COLO668 (cell line): Measurements from ENCODE around the gene SDS.

Experiments
- DNase-seq: peaks from one replicate; lab custom pipeline; 2025; ENCODE audit not compliant: unreplicated experiment; lab: John Stamatoyannopoulos, UW

SDS gene

GRCh38 chr12:113425960-113426453, 22.3 kb upstream of the SDS start:
- DNase-seq: no peak

GRCh38 chr12:113424915-113425823, 21.5 kb upstream of the SDS start:
- peak; percentile 34 for DNase-seq

GRCh38 chr12:113424456-113424855, 20.8 kb upstream of the SDS start:
- DNase-seq: no peak

- no peak for DNase-seq
Observed at GRCh38 chr12:113422886-113423669, 19.4 kb upstream of the SDS start.

DNA sequence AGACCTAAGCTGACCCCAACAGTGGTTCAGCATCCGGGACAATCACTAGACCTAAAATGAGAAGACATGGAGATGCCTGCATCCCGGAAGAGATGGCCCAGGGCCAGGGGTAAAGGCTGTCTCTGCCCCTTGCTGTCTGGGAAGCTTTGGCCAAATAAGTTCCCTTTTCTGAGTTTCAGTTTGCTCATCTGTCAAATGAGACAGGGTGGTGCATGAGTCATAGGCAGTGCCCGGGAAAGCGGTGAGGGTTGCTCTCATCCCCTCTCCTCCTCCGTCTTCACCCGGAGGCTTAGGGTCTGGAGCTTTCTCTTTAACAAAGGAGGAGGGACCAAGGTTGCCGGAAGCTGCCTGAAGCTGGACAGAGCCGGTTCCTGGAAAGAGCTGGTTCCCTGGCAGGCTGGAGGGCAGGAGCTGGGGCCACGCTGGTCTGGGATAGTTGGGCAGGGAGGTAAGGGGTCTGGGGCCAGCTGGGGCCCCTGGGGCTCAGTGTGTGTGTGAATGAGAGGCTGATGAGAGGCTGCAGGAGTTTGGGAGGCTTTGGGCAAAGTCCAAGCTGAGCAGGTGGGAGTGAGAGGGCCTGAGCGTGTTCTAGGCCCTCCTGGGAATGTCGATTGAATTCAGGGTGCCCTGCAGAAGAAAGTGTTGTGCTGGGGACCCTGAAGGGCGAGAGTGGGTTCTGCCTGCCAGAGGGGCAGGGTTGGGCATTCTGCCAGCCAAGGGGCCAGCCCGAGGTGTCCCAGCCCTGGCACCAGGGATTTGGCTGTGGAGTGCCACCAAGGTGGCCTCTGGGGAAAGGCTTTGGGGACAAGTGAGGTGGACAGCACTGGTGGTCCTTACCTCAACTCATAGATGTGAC, 18.6 kb upstream of the SDS start, which contains the start of gene SDSL:
Gene SDSL (plus strand): TSS at position 351 of the 856 bp plus-strand sequence. CDS start 5,603 bp downstream, outside the sequence.
- peak; percentile 73 for DNase-seq

GRCh38 chr12:113420996-113421595, 17.4 kb upstream of the SDS start:
- DNase-seq: no peak

DNA sequence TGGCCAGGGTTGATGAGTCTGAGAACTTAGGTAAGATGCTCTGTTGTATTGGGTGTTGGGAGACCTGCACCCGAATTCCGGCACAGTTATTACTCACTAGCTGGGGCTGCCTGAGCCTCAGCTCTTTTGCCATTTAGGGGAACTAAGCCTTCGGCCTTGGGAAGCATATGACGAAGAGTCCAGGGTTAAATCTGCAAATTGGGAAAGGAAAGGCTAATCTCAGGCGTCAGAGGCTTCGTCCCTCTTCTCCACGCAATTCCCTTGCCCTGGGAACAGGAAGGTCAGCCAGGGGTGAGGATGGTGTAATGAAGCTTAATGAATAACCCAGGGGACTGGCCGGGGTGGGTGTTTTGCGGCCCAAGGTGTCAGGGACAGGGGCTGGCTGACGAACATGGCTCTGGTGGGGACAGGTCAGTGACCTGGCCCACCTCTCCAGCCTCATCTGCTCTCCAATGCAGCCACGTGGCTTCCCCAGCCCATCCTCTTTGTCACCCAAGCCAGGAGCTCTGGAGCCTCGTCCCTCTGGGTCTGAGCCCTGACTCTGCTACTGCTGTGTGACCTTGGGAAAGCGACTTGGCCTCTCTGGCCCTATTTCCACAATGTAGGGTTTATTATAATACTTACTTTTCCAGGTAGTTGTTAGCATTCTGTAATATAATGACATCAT, 14.7 kb upstream of the SDS start:
- no peak for DNase-seq

DNA sequence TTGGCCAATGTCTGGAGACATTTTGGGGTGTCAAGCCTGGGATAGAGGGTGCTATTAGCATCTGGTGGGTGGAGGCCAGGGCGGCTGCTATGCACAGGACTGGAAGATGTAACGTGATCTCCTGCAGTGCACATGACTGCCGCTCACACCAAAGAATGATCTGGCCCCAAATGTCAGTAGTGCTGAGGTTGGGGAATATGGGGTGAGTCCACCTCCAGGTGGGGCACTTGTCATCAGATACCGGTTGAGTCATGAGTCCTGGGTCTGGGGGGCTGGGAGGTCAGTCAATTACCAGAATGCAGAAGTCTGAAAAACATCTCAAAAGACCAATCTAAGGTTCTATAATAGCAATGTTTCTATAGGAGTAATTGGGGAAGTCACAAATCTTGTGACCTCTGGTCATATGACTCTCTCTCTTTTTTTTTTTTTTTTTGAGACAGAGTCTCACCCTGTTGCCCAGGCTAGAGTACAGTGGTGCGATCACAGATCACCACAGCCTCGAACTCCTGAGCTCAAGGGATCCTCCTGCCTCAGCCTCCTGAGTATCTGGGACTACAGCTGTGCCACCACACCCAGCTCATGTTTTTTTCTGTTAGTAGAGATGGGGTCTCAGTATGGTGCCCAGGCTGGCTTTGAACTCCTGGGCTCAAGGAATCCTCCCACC, 12.5 kb upstream of the SDS start:
- DNase-seq: no peak

DNA sequence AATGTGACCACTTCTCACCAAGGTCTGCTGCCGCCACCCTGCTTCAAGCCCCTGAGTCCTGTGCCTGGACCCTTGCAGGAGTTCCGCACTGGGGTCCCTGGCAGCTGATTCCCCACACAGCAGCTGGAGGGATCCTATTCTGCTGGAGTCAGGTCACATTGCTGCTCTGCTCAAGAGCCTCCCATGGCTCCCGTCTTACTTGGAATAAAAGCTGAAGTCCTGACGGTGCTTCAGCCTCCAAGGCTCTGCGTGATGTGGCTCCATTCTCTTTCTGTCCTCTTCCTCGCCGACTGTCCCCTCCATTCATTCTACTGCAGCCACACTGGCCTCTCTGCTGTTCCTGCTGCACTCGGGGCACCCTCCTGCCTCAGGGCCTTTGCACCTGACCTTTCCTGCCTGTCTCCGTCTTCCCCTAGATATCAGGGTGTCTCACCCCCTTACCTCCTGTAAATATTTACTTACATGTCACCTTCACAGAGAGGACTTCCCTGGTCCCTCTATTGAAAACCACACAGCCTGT, 10.9 kb upstream of the SDS start:
- DNase-seq: no peak

- DNase-seq: peak; percentile 15
Observed at GRCh38 chr12:113413488-113413939, 9.8 kb upstream of the SDS start.

DNA sequence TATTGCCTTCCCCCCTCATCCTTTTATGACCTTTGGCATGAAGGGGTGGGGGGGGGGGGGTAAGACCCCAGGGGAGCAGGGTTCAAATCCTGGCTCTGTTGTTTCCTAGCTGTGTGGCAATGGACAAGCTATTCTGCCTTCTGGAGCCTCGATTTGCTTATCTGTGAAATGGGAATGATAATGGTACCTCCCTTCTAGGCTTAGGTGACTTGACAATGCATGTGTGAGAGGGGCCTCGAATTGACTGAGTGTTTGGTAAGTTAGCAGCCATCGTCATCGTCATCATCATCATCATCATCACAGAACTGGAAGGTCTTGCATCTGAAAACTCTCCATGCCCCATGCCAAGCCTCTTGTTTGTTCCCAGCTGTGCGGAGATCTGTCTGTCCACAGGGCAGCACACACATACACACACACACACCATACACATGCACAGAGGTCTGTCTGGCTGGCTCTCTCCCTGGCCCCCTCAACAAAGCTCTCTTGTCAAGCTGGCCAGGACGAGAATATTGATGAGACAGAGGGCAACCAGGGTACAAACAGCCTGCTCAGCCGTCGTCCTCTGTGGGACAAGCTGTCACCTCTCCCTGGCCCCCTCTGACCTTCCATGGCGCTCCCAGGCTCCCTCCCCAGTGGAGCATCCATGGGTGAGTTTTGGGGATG, 5.9 kb upstream of the SDS start:
- DNase-seq: no peak

DNA sequence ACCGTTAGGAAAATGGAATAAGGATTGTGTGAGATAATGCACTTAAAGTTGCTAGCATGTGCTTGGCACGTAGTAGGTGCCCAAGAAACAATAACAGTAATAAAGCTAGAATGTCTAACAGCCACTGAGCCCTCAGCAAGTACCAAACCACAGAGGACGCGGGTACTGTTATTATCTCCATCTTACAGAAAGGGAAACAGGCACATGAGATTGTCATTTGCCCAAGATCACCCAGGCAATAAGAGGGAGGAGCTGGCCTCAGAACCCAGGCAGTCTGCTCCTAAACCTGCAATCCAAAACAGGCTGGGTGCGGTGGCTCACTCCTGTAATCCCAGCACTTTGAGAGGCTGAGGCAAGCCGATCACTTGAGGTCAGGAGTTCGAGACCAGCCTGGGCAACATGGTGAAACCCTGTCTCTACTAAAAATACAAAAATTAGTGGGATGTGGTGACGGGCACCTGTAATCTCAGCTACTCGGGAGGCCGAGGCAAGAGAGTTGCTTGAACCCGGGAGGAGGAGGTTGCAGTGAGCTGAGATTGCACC, 5.1 kb upstream of the SDS start:
- DNase-seq: no peak

GRCh38 chr12:113407931-113408600, 4.4 kb upstream of the SDS start:
- no peak for DNase-seq

GRCh38 chr12:113405694-113406093, 2.0 kb upstream of the SDS start:
- DNase-seq: no peak

DNA sequence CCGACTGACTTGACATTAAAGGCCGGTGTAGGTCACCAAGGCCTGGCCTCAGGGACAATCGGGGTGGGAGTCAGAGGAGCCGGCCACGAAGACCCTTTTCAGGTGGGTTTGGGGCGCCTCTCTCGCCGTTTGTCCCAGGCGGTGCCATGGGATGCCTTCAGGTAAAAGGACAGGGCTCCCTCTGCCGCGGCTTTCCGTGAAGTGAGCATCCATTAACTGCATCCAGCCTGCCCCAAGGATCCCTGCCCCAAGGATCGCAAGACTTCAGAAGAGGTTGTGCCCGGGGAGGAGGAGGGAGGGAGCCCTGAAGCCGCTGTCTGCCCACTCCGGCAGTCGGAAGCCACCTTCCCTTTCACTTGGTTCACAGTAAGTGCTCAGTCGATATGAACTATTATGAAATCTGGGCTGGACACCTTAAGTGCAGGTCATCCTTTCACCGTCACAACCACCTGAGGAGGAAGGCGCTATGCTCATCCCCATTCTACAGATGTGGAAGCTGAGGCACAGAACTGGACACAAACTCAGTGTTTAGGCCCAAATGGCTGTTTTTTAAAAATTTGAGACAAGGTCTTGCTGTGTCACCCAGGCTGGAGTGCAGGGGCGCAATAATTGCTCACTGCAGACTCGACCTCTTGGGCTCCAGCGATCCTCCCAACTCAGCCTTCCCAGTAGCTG, 964 bp downstream of the SDS start:
- no peak for DNase-seq

DNA sequence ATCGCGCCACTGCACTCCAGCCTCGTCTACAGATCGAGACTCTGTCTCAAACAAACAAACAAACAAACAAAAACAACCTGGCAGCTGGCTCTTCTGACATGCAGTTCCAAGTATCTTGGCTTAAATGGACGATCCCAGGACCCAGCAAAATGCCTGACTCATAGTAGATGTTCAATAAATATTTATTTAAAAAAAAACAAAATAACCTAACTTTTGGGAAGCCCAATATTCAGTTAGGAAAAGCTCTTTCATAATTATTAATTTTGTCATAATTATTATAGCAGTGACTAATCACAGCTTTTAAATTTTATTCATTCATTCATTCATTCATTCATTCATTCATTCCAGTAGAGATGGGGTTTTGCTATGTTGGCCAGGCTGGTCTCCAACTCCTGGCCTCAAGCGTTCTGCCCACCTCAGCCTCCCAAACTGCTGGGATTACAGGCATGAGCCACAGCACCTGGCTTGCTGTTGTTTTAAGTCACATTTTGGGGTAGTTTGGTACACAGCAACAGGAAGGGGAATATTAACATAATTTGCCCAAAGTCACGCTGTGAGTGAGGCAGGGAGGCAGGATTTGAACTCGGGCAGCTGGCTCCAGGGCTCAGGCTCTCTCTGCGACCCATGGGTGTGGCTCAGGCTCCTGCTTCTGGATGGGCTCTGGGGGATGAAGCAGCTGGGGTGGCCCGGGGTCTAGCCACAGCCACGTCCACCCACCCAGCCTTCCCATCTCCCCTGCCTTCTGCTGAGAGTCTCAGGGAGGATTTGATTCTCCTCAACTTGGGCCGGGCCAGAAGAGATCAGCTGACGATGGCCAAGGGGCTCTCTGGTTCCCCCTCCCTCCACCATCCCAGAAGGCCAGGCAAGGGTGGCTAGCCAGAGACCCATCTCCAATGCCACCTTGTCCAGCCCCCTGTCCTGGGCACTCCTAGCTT, 2.4 kb downstream of the SDS start:
- DNase-seq: no peak
